Activated T-cell treated with anti-CD3 and anti-CD28 coated beads for 48 hours (primary cell): ENCODE measurements around the gene APBB2.
"Not testable (repeated sequence)": the region's sequence is repeated elsewhere in the genome, so short reads cannot be mapped to it uniquely, and the experiment has no call there.

Experiments
- DNase-seq: peaks from one replicate; pipeline ENCODE4 v3.0.0-alpha.2; 2020; ENCODE audit warnings: low read depth

APBB2 gene

GRCh38 chr4:41014158-41014557 lies 200.2 kb downstream of the APBB2 start:
- no peak for DNase-seq

DNA sequence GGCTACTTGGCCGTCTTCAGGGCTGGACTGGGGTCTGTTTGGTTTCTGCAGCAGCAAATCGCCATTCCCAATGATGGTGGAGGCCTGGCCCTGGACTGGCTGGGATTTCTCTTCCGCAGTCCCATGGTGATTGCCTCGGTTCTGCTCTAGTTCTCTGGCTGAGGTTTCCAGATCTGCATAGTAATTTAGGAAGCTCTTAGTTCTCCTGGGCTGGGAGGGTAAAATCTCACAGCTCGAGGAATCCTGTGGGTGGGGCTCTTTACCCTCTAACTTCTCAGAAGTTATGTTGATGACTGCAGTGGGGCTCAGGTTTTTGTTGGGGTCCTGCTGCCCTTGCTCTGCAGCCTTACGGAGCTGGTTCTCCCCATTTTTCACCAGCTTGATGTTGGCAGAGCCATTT lies 200.6 kb downstream of the APBB2 start:
- no peak for DNase-seq

- DNase-seq: no peak
Measured at GRCh38 chr4:41012911-41013310, 201.4 kb downstream of the APBB2 start.

GRCh38 chr4:41012293-41012692 lies 202.0 kb downstream of the APBB2 start:
- DNase-seq: no peak

- DNase-seq: no peak
Measured at GRCh38 chr4:41009411-41009810, 204.9 kb downstream of the APBB2 start.

DNA sequence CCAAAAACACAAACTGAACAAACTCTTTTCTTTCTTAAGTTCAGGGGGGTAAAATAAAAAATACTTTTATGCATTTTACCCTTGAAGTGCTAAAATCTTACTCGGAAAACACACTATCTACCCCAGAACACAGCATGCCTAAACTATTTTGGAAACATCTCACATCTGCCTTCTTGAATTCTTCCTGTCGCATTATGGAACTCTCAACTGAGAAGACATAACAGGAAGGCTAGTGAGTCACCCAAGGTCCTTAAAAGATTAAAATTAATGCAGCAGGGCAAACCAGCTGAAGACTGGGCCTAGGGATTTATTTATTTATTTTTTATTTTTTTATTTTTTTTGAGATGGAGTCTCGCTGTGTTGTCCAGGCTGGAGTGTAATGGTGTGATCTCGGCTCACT lies 208.2 kb downstream of the APBB2 start:
- DNase-seq: no peak

- DNase-seq: no peak
Measured at GRCh38 chr4:41002309-41002708, 212.0 kb downstream of the APBB2 start.

DNA sequence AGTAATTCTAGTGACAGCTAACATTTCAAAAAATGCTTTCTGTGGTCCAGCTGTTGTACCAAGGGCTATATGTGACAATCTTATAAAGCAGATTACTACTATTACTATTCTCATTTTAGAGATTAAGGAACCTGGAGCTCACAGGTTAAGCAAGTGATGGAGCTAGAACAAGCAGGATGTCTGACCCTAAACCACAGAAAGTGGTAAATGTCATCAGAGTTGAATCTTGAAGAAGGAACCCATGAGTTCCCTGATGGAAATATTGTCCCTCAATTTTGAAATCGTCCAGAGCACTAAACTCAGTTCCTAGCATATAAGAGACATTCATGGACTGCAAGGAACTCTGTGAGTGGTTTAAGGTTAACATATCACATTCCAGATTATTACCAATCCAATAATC lies 214.0 kb downstream of the APBB2 start:
- no peak for DNase-seq

DNA sequence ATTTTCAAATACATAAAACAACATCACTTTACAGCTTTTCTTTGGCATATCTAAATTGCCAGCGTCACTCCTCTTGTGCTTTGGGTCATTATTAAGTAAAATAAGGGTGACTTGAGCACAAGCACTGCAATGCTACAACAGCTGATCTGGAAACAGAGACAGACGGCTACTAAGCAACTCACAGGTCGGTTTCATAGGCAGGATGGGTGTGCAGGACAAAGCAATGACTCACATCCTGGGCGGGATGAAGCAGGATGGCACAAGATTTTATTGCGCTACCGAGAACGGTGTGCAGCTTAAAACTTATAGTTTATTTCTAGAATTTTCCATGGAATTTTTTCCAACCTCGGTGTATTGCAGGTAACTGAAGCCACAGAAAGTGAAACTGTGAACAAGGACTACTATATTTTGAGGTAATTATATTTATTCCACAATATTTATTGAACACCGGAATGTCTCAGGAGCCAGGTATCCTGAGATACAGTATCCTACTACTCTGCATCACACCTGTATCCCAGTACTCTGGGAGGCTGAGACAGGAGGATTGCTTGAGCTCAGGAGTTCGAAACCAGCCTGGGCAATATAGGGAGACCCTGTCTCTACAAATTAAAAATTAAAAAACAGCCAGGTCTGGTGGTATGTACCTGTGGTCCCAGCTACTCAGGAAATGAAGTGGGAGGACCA lies 215.5 kb downstream of the APBB2 start:
- no peak for DNase-seq

- no peak for DNase-seq
Measured at GRCh38 chr4:40995850-40996249, 218.5 kb downstream of the APBB2 start.

GRCh38 chr4:40994321-40994720 lies 220.0 kb downstream of the APBB2 start:
- DNase-seq: not testable (repeated sequence)

DNA sequence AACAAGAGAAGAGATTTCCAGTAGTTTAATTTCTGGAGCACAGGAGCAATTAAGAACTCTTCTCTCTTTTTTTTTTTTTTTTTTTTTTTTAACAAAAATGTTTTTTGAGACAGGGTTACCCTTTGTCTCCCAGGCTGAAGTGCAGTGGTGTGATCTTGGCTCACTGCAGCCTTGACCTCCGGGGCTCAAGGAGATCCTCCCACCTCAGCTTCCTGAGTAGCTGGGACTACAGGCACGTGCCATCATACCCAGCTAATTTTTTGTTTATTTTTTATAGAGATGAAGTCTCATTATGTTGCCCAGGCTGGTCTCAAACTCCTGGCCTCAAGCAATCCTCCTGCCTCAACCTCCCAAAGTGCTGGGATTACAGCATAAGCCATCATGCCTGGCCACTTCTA lies 221.0 kb downstream of the APBB2 start:
- not testable (repeated sequence) for DNase-seq

DNA sequence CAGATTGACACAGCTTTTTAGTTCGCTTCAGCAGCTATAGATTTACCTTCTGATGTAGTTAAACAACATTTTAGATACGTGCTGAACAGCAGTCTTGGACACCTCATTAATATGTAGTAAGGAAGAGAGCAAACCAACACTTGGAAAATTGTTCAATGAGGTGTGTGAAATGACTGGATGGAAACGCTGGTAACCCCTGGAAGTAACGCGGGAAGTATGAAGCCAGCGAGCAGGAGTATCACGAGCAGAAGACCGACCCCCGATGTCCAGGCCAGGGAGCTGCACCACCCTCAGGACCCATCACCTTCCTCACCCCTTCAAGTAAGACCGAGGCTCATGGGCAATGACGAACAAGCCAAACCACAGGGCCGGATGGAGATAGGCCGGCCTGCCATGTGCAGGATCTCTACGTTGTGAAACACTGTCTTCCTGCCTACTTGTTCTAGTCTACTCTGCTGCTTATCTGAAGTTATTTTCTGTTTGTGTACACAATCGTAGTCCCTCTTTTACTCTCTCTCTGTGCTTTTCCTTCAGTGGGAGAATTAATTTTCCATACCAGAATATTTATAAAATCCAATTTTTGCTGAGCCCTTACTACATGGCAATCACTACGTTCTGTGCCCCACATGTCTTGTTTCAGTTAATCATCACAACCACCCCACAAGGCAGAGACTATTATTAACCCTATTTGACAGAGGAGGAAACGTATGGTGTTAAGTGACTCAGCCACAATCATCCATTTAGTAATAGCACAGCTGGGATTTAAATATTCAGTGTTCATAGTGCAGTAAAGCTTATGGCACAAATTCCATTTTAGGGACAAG lies 221.7 kb downstream of the APBB2 start:
- no peak for DNase-seq

DNA sequence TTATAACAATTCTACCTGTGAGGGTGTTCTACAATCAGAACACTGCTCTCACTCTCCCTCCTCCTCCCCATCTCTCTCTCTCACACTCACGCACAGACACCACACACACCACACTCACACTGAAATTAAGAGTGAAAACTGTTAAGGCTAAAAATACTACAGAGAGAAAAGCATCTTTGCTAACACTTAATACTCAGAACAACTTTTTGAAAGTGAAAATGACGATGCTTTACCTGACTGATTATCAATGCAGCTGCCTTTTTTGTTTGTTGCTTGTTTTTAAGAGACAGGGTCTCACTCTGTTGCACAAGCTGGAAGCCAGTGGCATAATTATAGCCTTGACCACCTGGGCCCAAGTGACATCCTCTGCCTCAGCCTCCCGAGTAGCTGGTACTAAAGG lies 222.4 kb downstream of the APBB2 start:
- DNase-seq: no peak

- DNase-seq: no peak
Measured at GRCh38 chr4:40990899-40991265, 223.5 kb downstream of the APBB2 start.

GRCh38 chr4:40990236-40990898 lies 224.0 kb downstream of the APBB2 start:
- DNase-seq: no peak

DNA sequence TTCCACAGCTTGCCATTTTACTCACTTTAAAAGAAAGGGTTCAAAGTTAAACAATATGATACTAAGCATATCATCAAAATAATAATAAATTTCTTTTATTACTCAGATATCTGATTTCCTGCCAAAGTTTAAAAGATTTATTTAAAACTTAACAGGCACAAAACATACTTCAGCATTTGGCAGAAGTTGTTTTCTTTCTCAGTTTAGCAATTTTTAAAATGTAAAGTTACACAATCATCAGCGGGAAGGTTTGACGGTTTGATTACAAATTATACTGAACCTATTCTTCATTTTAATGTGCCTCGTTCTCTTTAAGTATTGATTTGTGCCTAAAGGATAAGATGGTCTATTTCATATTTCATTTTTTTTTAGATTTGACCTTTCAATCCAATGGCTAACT lies 227.2 kb downstream of the APBB2 start:
- no peak for DNase-seq

GRCh38 chr4:40986375-40986774 lies 228.0 kb downstream of the APBB2 start:
- DNase-seq: no peak

DNA sequence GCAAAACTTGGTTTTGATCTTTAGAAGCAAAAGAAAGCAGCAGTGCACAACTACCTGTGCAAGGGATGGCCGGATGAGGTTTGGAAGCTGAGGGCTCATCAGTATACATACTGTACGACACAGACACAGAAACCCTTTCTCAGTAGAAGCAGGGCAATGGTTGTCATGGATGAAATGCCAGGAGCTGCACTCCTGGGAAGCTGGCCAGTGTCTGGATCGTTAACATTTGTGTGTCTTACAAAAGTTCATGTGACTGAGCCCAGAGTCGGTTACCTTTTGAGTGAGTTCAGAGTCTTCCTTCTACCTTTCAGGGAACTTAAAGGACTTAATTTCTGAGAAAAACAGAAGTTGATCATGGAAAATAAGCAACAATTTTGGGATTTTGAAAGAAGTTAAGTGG lies 230.3 kb downstream of the APBB2 start:
- DNase-seq: no peak

DNA sequence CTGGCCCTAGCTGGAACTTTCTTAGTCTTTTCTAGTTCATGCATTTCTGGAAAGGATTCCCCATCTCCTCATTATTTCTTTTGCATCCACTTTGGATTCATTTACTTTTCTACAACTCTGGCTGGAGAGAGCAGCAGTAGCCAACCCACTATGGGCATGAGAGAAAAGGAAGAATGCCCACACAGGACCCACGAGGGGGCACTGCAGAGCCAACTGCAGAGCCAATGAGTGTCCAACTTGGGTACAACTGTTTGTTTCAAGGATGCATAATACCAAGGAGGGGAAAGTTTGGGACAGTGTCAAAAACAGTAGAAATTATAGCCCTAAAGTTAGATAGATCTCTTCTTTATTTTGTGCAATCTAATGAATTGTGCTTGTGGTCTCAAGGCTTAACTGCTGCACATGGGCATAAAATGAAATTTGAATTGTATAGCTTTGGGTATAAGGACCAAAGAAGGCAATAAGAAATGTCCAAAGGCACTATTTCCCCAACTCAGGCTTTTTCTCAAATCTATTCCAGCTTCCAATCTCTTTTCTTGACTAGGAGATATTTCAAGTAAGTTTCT lies 233.9 kb downstream of the APBB2 start:
- no peak for DNase-seq

DNA sequence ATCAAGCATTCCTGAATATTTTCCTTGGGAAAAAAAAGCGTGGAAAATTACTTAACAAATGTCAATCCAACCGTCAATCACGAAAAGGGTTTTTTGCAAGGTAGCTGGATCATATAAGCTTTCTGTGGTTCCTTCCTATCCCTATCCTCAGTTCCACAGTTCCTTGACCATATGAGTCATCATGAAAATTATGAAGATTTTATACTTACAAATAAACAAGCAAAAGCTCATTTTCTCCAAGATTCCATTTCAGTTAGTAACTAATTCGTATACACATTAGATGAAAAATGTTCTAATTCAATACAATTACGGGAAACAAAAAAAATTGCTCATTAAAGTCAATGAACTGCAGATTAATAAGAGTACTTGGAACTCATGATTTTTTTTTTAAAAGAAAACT lies 235.8 kb downstream of the APBB2 start:
- DNase-seq: no peak

DNA sequence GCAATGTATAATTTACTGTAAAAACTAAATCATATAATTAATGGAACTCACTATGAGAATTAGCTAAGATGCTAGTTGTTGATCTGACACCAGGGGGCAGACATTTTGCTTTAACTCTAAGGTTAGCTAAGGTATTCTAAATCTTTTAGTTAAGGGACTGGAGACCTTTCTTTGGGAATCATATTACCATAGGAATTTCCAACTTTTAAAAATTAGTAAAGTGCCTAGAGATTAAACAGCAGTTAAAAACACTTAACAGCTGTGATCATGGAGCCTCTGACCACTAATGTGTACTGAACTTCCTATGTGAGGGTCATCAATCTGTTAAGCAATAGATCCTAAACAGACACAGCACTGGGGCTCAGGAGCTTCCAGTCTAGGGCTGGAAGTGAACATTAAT lies 238.0 kb downstream of the APBB2 start:
- DNase-seq: no peak

DNA sequence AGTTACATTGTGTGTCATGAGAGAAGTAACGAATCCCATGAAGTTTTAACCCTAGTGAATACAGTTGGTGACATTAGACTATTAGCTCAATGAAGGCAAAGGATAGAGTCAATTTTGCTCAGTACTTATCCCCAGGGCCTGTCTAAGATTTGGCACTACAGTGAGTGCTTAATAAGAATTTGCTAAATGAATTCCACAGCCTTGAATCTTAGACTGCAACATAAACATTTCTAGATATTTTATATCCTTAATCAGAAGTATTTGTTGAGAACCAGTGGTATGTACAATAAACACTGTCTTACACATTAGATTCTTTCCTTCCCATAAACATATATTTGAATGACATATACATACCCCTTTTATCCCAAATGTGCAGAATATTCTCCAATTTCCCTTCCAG lies 241.6 kb downstream of the APBB2 start:
- no peak for DNase-seq
